AG09319 (cell line): Measurements from ENCODE around the gene DNAAF1.
"Not testable (repeated sequence)": the region's sequence is repeated elsewhere in the genome, so short reads cannot be mapped to it uniquely, and the experiment has no call there.

Source experiments
- DNase-seq: peaks from one replicate; pipeline ENCODE4 v3.0.0-alpha.2; 2010; ENCODE audit warnings: low read depth; ENCODE audit errors: extremely low read depth
- CTCF ChIP-seq: IDR thresholded peaks from 2 replicates; pipeline ENCODE4 v1.5.1; 2011; ENCODE audit warnings: low read depth, mild to moderate bottlenecking, inconsistent platforms, low read length, moderate library complexity

DNAAF1 gene

GRCh38 chr16:84116720-84117493 is 28.2 kb upstream of the DNAAF1 start, which contains the start of gene MBTPS1:
Gene MBTPS1 (minus strand): TSS chr16:84116942. CDS start chr16:84101783, 15,159 bp downstream.
- TF ChIP-seq CTCF, result no peak
- DNase-seq, result peak; percentile 95

GRCh38 chr16:84117494-84117843 is 27.6 kb upstream of the DNAAF1 start:
- DNase-seq, result no peak

GRCh38 chr16:84118315-84118714 is 26.8 kb upstream of the DNAAF1 start:
- not testable (repeated sequence) for DNase-seq

More at GRCh38 chr16:84117494-84117843, 27.6 kb upstream of the DNAAF1 start:
- TF ChIP-seq CTCF, result no peak

- no peak for TF ChIP-seq CTCF
- DNase-seq, result no peak
These were observed 25.7 kb upstream of the DNAAF1 start for GRCh38 chr16:84119368-84119767.

- no peak for DNase-seq
- TF ChIP-seq CTCF, result no peak
These were observed 25.1 kb upstream of the DNAAF1 start for GRCh38 chr16:84120023-84120422.

GRCh38 chr16:84121007-84121406 is 24.1 kb upstream of the DNAAF1 start:
- TF ChIP-seq CTCF, result no peak
- DNase-seq, result no peak

- no peak for TF ChIP-seq CTCF
- DNase-seq, result no peak
These were observed 20.6 kb upstream of the DNAAF1 start for GRCh38 chr16:84124257-84125073.
